Ovary (tissue), 9 donors: ENCODE data around the gene IFITM1. TPM values are rescaled to one million over a fixed set of nuclear protein-coding genes. Genes with fewer than 3 reads are reported as not detected.
A peak's percentile ranks its signal among the peaks of the same experiment; 100 is the strongest.

ENCODE experiments used
- DNase-seq, 5 donors: peaks; one replicate each; pipeline ENCODE4 v3.0.0-alpha.2; 2019 to 2020
- H3K27ac ChIP-seq, 2 donors: fragments of 200-600 bp; one replicate each; pipeline versions ENCODE4 v1.5.1 to v1.8.0; 2019 to 2022
- H3K27me3 ChIP-seq: fragments of 200-600 bp; one replicate; pipeline ENCODE4 v1.8.0; 2022
- H3K36me3 ChIP-seq: fragments of 200-600 bp; sonication (generic); one replicate; pipeline ENCODE4 v1.5.1; 2019
- H3K4me1 ChIP-seq: one replicate; pipeline ENCODE4 v1.8.1; 2013; ENCODE audit warnings: mild to moderate bottlenecking, moderate library complexity; ENCODE audit not compliant: insufficient read depth
- H3K4me3 ChIP-seq: fragments of 200-600 bp; sonication (generic); one replicate; pipeline ENCODE4 v1.5.1; 2017
- H3K9me3 ChIP-seq, 2 donors: fragments of 200-600 bp in 1 of 2; sonication (generic) in 1 of 2; one replicate each; pipeline versions ENCODE4 v1.5.1 to v1.8.1; 2013 to 2019; ENCODE audit warnings: mild to moderate bottlenecking in 1 of 2, moderate library complexity in 1 of 2
- CTCF ChIP-seq, 3 donors: fragments of 450-650 bp in 2 of 3; fragments of 200-600 bp in 1 of 3; IDR thresholded peaks; one replicate each; pipeline versions ENCODE4 v1.5.1 to v1.8.0; 2016 to 2022; ENCODE audit warnings: antibody characterized with exemption in 3 of 3, mild to moderate bottlenecking in 1 of 3
- EP300 ChIP-seq: sonication (generic); formaldehyde crosslinking; IDR thresholded peaks from one replicate; pipeline ENCODE4 v1.6.1; 2017; ENCODE audit warnings: antibody characterized with exemption
- POLR2A ChIP-seq: fragments of 450-650 bp; IDR thresholded peaks from one replicate; pipeline ENCODE4 v1.6.1; 2017; ENCODE audit warnings: antibody characterized with exemption, mild to moderate bottlenecking, moderate library complexity
- WGBS, 3 donors: extraction: QIAGEN DNeasy Blood & Tissue Kit in 1 of 3; methylation state at CpG; one replicate each; pipeline versions ENCODE4 v1.1.5 to v1.1.7; 2013 to 2017; 5-methylcytosine and 5-hydroxymethylcytosine counted together
- intact Hi-C, 4 donors: fragments of 100-400 bp; cut with DNase I; formaldehyde crosslinking; loops; one replicate each; pipeline versions ENCODE4 v1.11.0 to v1.15.1; 2022 to 2023
- polyA plus RNA-seq, 2 donors: library from polyadenylated mRNA; stranded (reverse); fragments of 200-250 nt in 1 of 2; fragments of 350-450 nt in 1 of 2; fragmentation: Illumina TruSeq in 1 of 2; extraction: RNeasy Lipid Tissue Mini Kit (QIAGEN cat#74804) in 1 of 2; gene quantifications; one replicate each; pipeline ENCODE4 v1.2.3, GENCODE V29; 2013 to 2014
- total RNA-seq, 7 donors: library from RNA; depleted of rRNA in 2 of 7; stranded (reverse); fragments of >200 nt in 2 of 7; fragmentation: NEBNext Ultra II Directional in 3 of 7; extraction: Animal tissue kit (Norgen Biotek cat#: 25700) in 3 of 7; gene quantifications; one replicate each; pipeline versions ENCODE4 v1.1.0 to v1.2.4, GENCODE V29; 2016 to 2023
- donor health status: DM: no; HTN: no; CAD: no; lungs with moderate emphysema.
- donor health status: DM: no; HTN: no; CAD: no.
- donor health status: Bipolar disorder and iron deficiency.
- donor health status: DM: yes; HTN: yes; CAD: no.
- donor health status: DM: no; HTN: no; CAD: no.
- donor health status: DM: yes; HTN: yes; CAD: no.

Gene IFITM1
- total and polyA plus RNA-seq, 9 donors = 211 to 760 (median 496) TPM

GRCh38 chr11:351411-351810, 37.6 kb downstream of the IFITM1 start:
- no peaks in the 10 kb centered on the region for H3K36me3 ChIP-seq
- H3K4me1 ChIP-seq = peaks cover 14% of the 10 kb centered on the region
- H3K9me3 ChIP-seq = no peaks in the 10 kb centered on the region
- H3K4me3 ChIP-seq = no peak overlapping the region
- intact Hi-C loops = no loop called here
- no peaks in the 10 kb centered on the region for H3K27me3 ChIP-seq
- WGBS, 3 donors = 95 to 97% (median 96%) methylated on average over 14 of the region's 14 CpGs
- DNase-seq = peak in 3 of 5 donors; percentile 19 to 37 (median 31)
- no peak overlapping the region for H3K27ac ChIP-seq
- TF ChIP-seq POLR2A = no peak
- TF ChIP-seq EP300 = no peak
- no peak for TF ChIP-seq CTCF (IDR thresholded peaks at IDR 0.05)

GRCh38 chr11:352456-353031, 38.7 kb downstream of the IFITM1 start:
- DNase-seq = peak in 2 of 5 donors; percentile 18 to 46
- no peaks in the 10 kb centered on the region for H3K36me3 ChIP-seq
- H3K27me3 ChIP-seq = no peaks in the 10 kb centered on the region
- intact Hi-C loops = loop anchor here in 1 of 4 donors (2.0 kb wide), 1 partner anchor 16 kb away; no protein-coding TSS in a partner anchor
- H3K9me3 ChIP-seq = no peaks in the 10 kb centered on the region
- H3K4me1 ChIP-seq = peaks cover 14% of the 10 kb centered on the region
- TF ChIP-seq POLR2A = no peak
- no peak for TF ChIP-seq EP300
- TF ChIP-seq CTCF (IDR thresholded peaks at IDR 0.05) = no peak
- WGBS, 3 donors = 82 to 96% (median 94%) methylated on average over 12 of the region's 12 CpGs
- H3K4me3 ChIP-seq = no peak overlapping the region
- peak overlapping the region; percentile 58 to 95 for H3K27ac ChIP-seq

GRCh38 chr11:353179-353873, 39.5 kb downstream of the IFITM1 start:
- Histone ChIP-seq H3K9me3 (no peaks in the 10 kb centered on the region), H3K36me3 (no peaks in the 10 kb centered on the region), H3K4me1 (peaks cover 14% of the 10 kb centered on the region), H3K27me3 (no peaks in the 10 kb centered on the region), H3K27ac (peak overlapping the region; percentile 58 to 95), H3K4me3 (no peak overlapping the region)
- peak; percentile 85 to 93 (median 92) for DNase-seq
- intact Hi-C loops = loop anchor here in 1 of 4 donors (2.0 kb wide), 1 partner anchor 17 kb away; no protein-coding TSS in a partner anchor
- TF ChIP-seq EP300 = peak; percentile 18
- peak; percentile 37 for TF ChIP-seq POLR2A
- TF ChIP-seq CTCF (IDR thresholded peaks at IDR 0.05) = no peak
- 11 to 15% (median 13%) methylated on average over 16 of the region's 16 CpGs for WGBS, 3 donors

- no peaks in the 10 kb centered on the region for H3K36me3 ChIP-seq
- intact Hi-C loops = loop anchor here (2.0 to 5.0 kb wide), 3 partner anchors 34 to 49 kb away; partner anchors contain the start of genes IFITM2 (in 3 of the 4) and IFITM3 (in 1 of the 4)
- peak overlapping the region; percentile 95 for H3K27ac ChIP-seq
- 1 to 4% (median 2%) methylated on average over 31 to 73 of the region's 76 CpGs for WGBS, 3 donors
- no peaks in the 10 kb centered on the region for H3K9me3 ChIP-seq
- H3K4me1 ChIP-seq = peaks cover 14% of the 10 kb centered on the region
- TF ChIP-seq POLR2A = peak; percentile 49
- peak; percentile 96 for TF ChIP-seq EP300
- TF ChIP-seq CTCF (IDR thresholded peaks at IDR 0.05) = peak in 1 of 3 donors; percentile 4
- H3K27me3 ChIP-seq = no peaks in the 10 kb centered on the region
- peak overlapping the region; percentile 43 for H3K4me3 ChIP-seq
- peak; percentile 98 to 99 (median 99) for DNase-seq
Measured at GRCh38 chr11:355581-356458, 42.0 kb downstream of the IFITM1 start.
